Adrenal gland (tissue), 12 donors: ENCODE data around the gene HIVEP3. TPM values are rescaled to one million over a fixed set of nuclear protein-coding genes. Genes with fewer than 3 reads are reported as not detected.

Experiments
- DNase-seq, 7 donors: peaks; one replicate each; pipeline ENCODE4 v3.0.0-alpha.2; 2019 to 2020
- H3K27ac ChIP-seq, 5 donors: fragments of 200-600 bp; sonication (generic) in 4 of 5; 1 replicate in 3 of 5; 2 replicates in 2 of 5; pipeline versions ENCODE4 v1.5.1 to v1.8.0; 2016 to 2020; ENCODE audit warnings: mild to moderate bottlenecking in 1 of 5
- H3K27me3 ChIP-seq: fragments of 200-600 bp; 2 replicates; pipeline ENCODE4 v1.8.0; 2021
- H3K36me3 ChIP-seq, 2 donors: fragments of 200-600 bp; replicated peaks in 1 of 2; 1 replicate in 1 of 2; 2 replicates in 1 of 2; pipeline versions ENCODE4 v1.5.1 to v1.8.0; 2018 to 2022
- H3K4me1 ChIP-seq, 2 donors: fragments of 200-600 bp; replicated peaks in 1 of 2; 1 replicate in 1 of 2; 2 replicates in 1 of 2; pipeline versions ENCODE4 v1.5.1 to v1.8.0; 2018 to 2021
- H3K4me3 ChIP-seq, 4 donors: fragments of 200-600 bp; sonication (generic) in 3 of 4; one replicate each; pipeline ENCODE4 v1.5.1; 2016 to 2018
- H3K9me3 ChIP-seq, 3 donors: fragments of 200-600 bp; sonication (generic) in 1 of 3; replicated peaks in 1 of 3; 1 replicate in 2 of 3; 2 replicates in 1 of 3; pipeline versions ENCODE4 v1.5.1 to v1.8.0; 2016 to 2021
- CTCF ChIP-seq, 6 experiments: fragments of 450-650 bp in 4 of 6; fragments of 200-600 bp in 2 of 6; sonication (generic) in 1 of 6; IDR thresholded peaks; 1 replicate in 5 of 6; 2 replicates in 1 of 6; pipeline versions ENCODE4 v1.5.1 to v1.8.0; 2016 to 2021; ENCODE audit warnings: antibody characterized with exemption in 6 of 6, mild to moderate bottlenecking in 2 of 6, moderate library complexity in 1 of 6
- POLR2A ChIP-seq, 2 donors: fragments of 450-650 bp; IDR thresholded peaks; one replicate each; pipeline ENCODE4 v1.6.1; 2017; ENCODE audit warnings: antibody characterized with exemption in 2 of 2, mild to moderate bottlenecking in 2 of 2, moderate library complexity in 1 of 2
- WGBS, 4 donors: extraction: QIAGEN DNeasy Blood & Tissue Kit in 2 of 4; methylation state at CpG; one replicate each; pipeline versions ENCODE4 v1.1.5 to v1.1.7; 2013 to 2017; 5-methylcytosine and 5-hydroxymethylcytosine counted together
- intact Hi-C, 2 donors: fragments of 100-400 bp; cut with DNase I; formaldehyde crosslinking; loops; one replicate each; pipeline versions ENCODE4 v1.14.1 to v1.15.0; 2022 to 2023
- polyA plus RNA-seq, 3 donors: library from polyadenylated mRNA; stranded (reverse); fragments of 200-250 nt in 2 of 3; fragments of 350-450 nt in 1 of 3; fragmentation: Illumina TruSeq in 1 of 3; extraction: RNeasy Lipid Tissue Mini Kit (QIAGEN cat#74804) in 1 of 3; gene quantifications; one replicate each; pipeline ENCODE4 v1.2.3, GENCODE V29; 2013 to 2014
- total RNA-seq, 9 donors: library from RNA; depleted of rRNA in 4 of 9; stranded (reverse); fragments of >200 nt in 4 of 9; fragments of 120-200 nt in 1 of 9; fragmentation: NEBNext Ultra II Directional in 1 of 9; extraction: Animal tissue kit (Norgen Biotek cat#: 25700) in 1 of 9; gene quantifications; one replicate each; pipeline versions ENCODE4 v1.1.0 to v1.2.4, GENCODE V29; 2013 to 2023
- donor health status: healthy with polysubstance abuse.
- donor health status: Bipolar disorder and iron deficiency.
- donor health status: DM: yes; HTN: yes; CAD: no.
- donor health status: DM: no; HTN: no; CAD: no.
- donor health status: DM: no; HTN: no; CAD: no.
- donor health status: DM: yes; HTN: yes; CAD: no.

Gene HIVEP3
- total and polyA plus RNA-seq, 12 donors = 3.2 to 7.7 (median 7.0) TPM

DNA sequence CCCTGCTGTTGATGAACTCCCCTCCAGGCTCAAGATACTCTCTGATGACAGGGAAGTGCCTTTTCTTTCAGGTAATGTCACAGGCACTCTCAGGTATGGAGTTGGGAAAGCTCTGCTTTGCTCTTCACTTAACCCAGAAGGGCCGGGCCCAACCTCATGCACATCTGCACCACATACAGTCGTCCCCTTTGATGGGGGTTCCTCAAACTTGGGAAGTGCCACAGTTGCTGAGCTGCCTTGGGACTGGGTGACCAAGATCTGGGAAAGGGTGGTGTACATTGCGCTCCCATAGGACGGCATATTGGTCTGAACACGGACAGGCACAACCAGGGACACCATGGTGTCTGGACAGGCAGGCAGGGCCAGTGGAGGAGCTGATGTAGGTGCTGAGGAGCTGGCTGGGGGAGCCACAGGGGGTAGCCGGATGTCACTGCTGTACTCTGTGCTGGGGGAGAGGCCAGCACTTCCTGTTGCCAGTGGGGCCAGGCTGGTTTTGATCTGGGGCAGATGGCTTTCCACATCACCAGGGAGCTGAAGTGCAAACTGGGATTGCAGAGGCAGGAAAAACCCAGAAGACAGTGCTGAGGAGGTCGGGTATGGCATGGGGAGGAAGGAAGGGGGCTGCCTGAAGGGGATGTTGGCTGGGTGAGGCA is 338.1 kb downstream of the HIVEP3 start:
- TF ChIP-seq CTCF (IDR thresholded peaks at IDR 0.05) = no peak
- TF ChIP-seq POLR2A (IDR thresholded peaks at IDR 0.05) = no peak
- H3K4me1 ChIP-seq = no peaks in the 10 kb centered on the region
- no peak overlapping the region for H3K27ac ChIP-seq
- H3K4me3 ChIP-seq = no peak overlapping the region
- intact Hi-C loops = no loop called here
- no peaks in the 10 kb centered on the region for H3K36me3 ChIP-seq
- peak in 1 of 7 donors; percentile 25 for DNase-seq
- 81 to 93% (median 83%) methylated on average over 6 to 7 of the region's 7 CpGs for WGBS, 4 donors
- H3K9me3 ChIP-seq = no peaks in the 10 kb centered on the region
- no peaks in the 10 kb centered on the region for H3K27me3 ChIP-seq

DNA sequence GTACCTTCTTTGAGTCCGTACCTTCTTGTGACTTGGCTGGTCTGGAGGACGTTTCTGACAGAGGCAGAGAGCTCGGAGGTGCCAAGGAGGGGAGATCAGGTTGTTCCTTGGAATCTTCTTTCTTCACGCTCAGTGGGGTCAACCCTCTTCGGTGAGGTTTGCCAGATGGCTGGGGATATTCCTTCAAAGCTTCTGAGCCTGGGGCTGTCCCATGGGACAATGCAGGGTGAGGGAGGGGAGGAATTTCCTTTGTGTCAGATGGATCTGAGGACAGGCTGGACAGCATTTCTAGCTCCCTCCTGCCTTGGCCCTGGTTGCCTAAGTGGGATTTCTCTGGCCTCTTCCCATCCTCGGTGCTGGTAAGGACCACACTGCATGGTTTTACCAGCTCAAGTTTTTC is 338.7 kb downstream of the HIVEP3 start:
- 76 to 95% (median 88%) methylated on average over 4 to 6 of the region's 6 CpGs for WGBS, 4 donors
- Histone ChIP-seq H3K27ac (no peak overlapping the region), H3K9me3 (no peaks in the 10 kb centered on the region), H3K4me1 (no peaks in the 10 kb centered on the region), H3K4me3 (no peak overlapping the region), H3K27me3 (no peaks in the 10 kb centered on the region), H3K36me3 (no peaks in the 10 kb centered on the region)
- TF ChIP-seq POLR2A (IDR thresholded peaks at IDR 0.05) (no peak), CTCF (IDR thresholded peaks at IDR 0.05) (no peak)
- peak in 1 of 7 donors; percentile 17 for DNase-seq
- intact Hi-C loops = no loop called here

- DNase-seq = peak in 1 of 7 donors; percentile 10
- peaks cover 0 to 4% of the 10 kb centered on the region in 2 donors for H3K4me1 ChIP-seq
- intact Hi-C loops = loop anchor here (10.0 kb wide), 3 partner anchors 216 to 466 kb away; no protein-coding TSS in a partner anchor
- TF ChIP-seq POLR2A (IDR thresholded peaks at IDR 0.05) (no peak), CTCF (IDR thresholded peaks at IDR 0.05) (peak; percentile 44 to 64 (median 49))
- H3K27me3 ChIP-seq = no peaks in the 10 kb centered on the region
- no peaks in the 10 kb centered on the region for H3K9me3 ChIP-seq
- WGBS, 4 donors = 48 to 76% (median 74%) methylated on average over 4 of the region's 4 CpGs
- H3K36me3 ChIP-seq = no peaks in the 10 kb centered on the region
- H3K27ac ChIP-seq = no peak overlapping the region
- H3K4me3 ChIP-seq = no peak overlapping the region
Measured at GRCh38 chr1:41578712-41579335, 339.9 kb downstream of the HIVEP3 start.

GRCh38 chr1:41576620-41577019 is 342.1 kb downstream of the HIVEP3 start:
- DNase-seq = no peak
- intact Hi-C loops = loop anchor here (10.0 kb wide), 3 partner anchors 218 to 468 kb away; no protein-coding TSS in a partner anchor
- Histone ChIP-seq H3K4me3 (no peak overlapping the region), H3K9me3 (no peaks in the 10 kb centered on the region), H3K27ac (no peak overlapping the region), H3K27me3 (no peaks in the 10 kb centered on the region), H3K36me3 (no peaks in the 10 kb centered on the region), H3K4me1 (peaks cover 0 to 4% of the 10 kb centered on the region in 2 donors)
- WGBS, 4 donors = 65 to 90% (median 72%) methylated on average over 3 to 4 of the region's 4 CpGs
- TF ChIP-seq POLR2A (IDR thresholded peaks at IDR 0.05) (no peak), CTCF (IDR thresholded peaks at IDR 0.05) (no peak)
